ENCODE data around the gene ELMO2.

Gene ELMO2, protein sequence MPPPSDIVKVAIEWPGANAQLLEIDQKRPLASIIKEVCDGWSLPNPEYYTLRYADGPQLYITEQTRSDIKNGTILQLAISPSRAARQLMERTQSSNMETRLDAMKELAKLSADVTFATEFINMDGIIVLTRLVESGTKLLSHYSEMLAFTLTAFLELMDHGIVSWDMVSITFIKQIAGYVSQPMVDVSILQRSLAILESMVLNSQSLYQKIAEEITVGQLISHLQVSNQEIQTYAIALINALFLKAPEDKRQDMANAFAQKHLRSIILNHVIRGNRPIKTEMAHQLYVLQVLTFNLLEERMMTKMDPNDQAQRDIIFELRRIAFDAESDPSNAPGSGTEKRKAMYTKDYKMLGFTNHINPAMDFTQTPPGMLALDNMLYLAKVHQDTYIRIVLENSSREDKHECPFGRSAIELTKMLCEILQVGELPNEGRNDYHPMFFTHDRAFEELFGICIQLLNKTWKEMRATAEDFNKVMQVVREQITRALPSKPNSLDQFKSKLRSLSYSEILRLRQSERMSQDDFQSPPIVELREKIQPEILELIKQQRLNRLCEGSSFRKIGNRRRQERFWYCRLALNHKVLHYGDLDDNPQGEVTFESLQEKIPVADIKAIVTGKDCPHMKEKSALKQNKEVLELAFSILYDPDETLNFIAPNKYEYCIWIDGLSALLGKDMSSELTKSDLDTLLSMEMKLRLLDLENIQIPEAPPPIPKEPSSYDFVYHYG

GRCh38 chr20:46406200-46406985, at the start of gene ELMO2:
Gene ELMO2, minus strand, starts transcription at chr20:46406615. Its CDS starts 12,133 bp downstream, at chr20:46394482.
- DNase-seq, result peak; percentile 95

GRCh38 chr20:46455729-46456128, 49.3 kb upstream of the ELMO2 start:
- no peak for DNase-seq

- no peak for DNase-seq
Observed at GRCh38 chr20:46446851-46447250, 40.4 kb upstream of the ELMO2 start.

- no peak for DNase-seq
Observed at GRCh38 chr20:46439837-46440236, 33.4 kb upstream of the ELMO2 start.

DNA sequence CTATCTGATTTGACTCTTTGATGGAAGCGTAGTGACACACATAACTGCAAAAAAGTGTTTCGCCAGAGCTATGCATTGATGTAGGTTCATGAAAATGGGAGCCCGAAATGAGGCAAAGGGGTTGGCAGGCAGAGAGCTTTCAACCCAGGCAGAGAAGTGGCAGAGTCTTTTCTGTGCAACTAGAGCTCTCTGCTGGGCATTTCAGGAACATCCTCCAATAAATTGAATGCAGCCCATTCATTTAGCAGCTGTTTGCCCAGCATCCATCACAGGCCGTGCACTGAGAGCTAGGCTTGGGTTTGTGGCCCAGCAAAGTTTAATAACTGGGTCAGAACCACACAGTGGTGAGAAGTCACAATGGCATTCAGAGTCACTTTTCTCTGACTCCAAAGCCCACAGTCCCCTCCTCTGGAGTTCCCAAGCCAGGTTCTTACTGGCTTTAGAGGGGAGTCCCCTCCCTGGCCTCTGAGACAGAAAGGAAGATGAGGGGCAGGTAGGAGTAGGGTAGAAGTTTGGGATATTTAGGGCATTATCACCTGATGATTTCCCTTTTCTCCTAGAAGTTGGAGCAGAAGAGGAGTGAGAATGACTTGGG, 31.8 kb upstream of the ELMO2 start:
- DNase-seq, result peak; percentile 9

DNA sequence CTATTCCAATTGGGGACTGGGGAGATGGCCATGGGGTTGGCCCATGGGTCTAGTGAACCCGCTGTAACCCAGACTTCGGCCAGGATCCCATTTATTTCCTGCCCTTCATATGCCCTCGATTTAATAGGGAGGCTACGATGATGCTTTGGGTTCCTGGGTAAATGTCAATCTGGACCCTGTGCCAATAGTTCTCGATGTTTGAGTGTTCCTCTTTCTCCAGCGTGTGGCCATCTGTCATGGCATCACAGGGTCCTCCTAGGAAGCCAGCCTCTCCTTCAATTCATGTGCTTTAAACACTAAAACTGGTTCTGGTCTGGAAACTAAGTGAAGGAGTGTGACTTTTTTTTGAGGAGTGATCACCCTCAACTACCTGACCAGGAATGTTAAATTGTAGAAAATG, 28.7 kb upstream of the ELMO2 start:
- DNase-seq, result no peak

GRCh38 chr20:46434597-46434996, 28.2 kb upstream of the ELMO2 start:
- no peak for DNase-seq

DNA sequence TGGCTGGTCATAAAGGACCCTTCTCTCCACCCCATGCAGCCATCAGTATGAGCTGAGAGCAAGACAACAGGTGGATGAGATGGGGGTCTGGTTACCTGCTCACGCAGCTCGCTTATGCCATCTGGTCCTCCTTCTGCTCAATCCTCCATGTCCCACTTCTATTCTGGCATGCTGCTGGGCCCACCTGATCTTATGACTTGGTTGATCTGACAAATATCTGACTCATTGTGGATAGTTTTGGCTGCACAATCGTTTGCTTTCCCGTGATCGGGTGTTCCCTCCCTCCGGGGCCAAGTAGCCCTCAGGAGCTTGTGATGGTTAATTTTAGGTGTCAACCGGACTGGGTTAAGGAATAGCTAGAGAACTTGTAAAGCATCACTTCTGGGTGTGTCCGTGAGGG, 26.6 kb upstream of the ELMO2 start:
- DNase-seq, result no peak

GRCh38 chr20:46430921-46431712, 24.7 kb upstream of the ELMO2 start:
- DNase-seq, result no peak

DNA sequence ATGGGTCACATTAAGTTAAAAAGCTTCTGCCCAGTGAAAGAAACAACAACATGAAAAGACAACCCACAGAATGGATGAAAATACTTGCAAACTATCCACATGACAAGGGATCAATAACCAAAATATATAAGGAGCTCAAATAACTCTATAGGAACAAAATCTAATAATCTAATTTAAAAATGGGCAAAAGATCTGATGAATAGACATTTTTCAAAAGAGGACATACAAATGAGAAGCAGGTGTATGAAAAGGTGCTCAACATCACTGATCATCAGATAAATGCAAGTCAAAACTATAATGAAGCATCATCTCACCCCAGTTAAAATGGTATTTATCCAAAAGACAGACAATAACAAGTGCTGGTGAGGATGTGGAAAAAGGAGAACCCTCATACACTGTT, 21.0 kb upstream of the ELMO2 start:
- DNase-seq, result no peak

- no peak for DNase-seq
Observed at GRCh38 chr20:46423882-46424482, 17.6 kb upstream of the ELMO2 start.

GRCh38 chr20:46423342-46423741, 16.9 kb upstream of the ELMO2 start:
- DNase-seq, result no peak

- no peak for DNase-seq
Observed at GRCh38 chr20:46420878-46421277, 14.5 kb upstream of the ELMO2 start.

GRCh38 chr20:46419882-46420281, 13.5 kb upstream of the ELMO2 start:
- DNase-seq, result no peak

GRCh38 chr20:46416839-46417238, 10.4 kb upstream of the ELMO2 start:
- no peak for DNase-seq

GRCh38 chr20:46416421-46416820, 10.0 kb upstream of the ELMO2 start:
- no peak for DNase-seq

DNA sequence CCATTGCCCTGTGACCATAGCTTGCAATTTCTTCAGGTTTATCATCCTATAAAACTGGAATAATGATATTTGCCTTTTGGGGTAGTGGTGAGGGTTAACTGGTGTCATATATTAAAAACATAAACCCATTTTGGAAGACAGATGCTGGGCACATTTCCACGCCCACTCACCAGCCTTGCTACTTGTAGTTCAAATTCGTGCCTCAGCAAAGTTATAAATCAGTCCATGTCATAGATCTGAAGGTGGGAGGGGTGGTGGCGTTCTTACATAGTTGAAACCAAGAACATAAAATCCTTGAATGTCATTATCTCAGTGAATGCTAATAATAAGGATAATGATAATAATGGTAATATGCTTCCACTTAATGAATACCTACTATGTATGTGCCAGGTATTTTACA, 9.4 kb upstream of the ELMO2 start:
- DNase-seq, result no peak

DNA sequence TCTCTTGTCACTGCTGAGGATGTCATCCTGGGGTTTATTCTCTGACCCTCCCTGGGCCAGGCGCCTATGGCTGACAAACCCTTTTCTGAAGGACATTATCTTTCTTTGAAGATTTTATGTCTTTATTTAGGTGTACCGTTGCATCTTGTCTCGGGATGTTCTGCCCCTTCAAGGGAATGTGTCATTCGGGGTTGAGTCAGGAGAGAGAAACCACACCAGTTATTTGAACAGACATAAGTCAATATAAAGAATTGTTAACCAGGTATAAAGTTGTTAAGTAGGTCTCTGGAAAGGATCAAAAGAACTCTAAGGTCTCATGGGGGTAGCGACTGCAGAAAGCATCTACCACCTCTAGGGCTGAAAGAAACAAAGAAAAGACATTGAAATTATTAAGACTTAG, 8.2 kb upstream of the ELMO2 start:
- DNase-seq, result no peak

DNA sequence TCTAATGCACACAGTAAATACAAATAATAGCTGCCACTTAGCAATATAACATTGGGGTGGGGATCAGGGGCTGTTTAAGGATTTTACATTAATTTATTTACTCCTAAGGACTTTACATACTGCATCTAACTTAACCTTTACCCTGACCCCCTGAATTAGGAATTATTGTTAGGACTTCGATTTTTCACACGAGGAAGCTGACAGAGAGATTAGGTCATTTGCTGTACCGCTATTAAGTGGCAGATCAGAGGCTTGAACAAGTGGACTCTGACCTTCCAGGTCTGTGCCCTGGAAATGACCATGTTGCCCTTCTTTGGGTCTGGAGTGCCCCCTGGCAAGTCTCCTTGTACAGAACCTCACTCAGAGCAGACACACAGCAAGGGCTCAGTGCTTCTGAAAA, 5.2 kb upstream of the ELMO2 start:
- no peak for DNase-seq

DNA sequence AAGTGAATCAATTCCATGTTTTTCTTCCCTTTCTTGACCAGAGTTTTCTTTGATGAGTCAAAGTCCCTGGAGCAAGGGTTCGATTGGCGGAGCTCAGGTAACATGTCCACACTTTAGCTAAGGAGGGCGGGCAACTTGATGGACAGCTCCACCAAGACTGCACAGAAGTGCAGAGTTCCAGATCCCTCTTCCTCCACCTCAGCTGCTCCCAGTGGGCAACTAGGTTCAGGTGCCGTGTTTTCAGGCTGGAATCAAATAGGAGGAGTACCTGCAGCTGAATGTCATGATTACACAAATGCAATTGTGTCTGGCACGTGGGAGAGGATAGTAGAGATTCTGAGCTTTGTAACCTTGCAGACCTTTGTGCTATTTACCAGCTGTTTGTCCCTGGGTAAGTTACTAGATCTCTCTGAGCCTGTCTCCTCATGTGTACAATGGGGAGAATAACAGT, 1.9 kb upstream of the ELMO2 start:
- DNase-seq, result no peak

GRCh38 chr20:46407671-46407996, 1.2 kb upstream of the ELMO2 start:
- no peak for DNase-seq

Data from SIG-M5 (cell line).